Transverse colon (tissue), 4 donors: ENCODE results near the gene ATOH8. TPM values are rescaled to one million over a fixed set of nuclear protein-coding genes. Genes with fewer than 3 reads are reported as not detected.

ENCODE experiments used
- DNase-seq: peaks from one replicate; pipeline ENCODE4 v3.0.0-alpha.2; 2019
- H3K27ac ChIP-seq, 4 donors: fragments of 200-600 bp; sonication (generic); 2 replicates each; pipeline ENCODE4 v1.5.1; 2016 to 2018; ENCODE audit warnings: inconsistent platforms in 4 of 4
- H3K27me3 ChIP-seq: fragments of 200-600 bp; sonication (generic); 2 replicates; pipeline ENCODE4 v1.5.1; 2017; ENCODE audit warnings: inconsistent platforms
- H3K36me3 ChIP-seq, 4 donors: fragments of 200-600 bp; sonication (generic); 2 replicates each; pipeline ENCODE4 v1.5.1; 2017 to 2019; ENCODE audit warnings: inconsistent platforms in 4 of 4
- H3K4me1 ChIP-seq, 4 donors: fragments of 200-600 bp; sonication (generic); 2 replicates each; pipeline ENCODE4 v1.5.1; 2017 to 2020; ENCODE audit warnings: inconsistent platforms in 4 of 4
- H3K4me3 ChIP-seq, 4 donors: fragments of 200-600 bp; sonication (generic); 1 replicate in 1 of 4; 2 replicates in 3 of 4; pipeline versions ENCODE4 v1.5.1 to v1.6.1; 2017 to 2019; ENCODE audit warnings: inconsistent platforms in 4 of 4
- H3K9me3 ChIP-seq, 2 donors: fragments of 200-600 bp; sonication (generic); 2 replicates each; pipeline ENCODE4 v1.5.1; 2017 to 2019; ENCODE audit warnings: inconsistent platforms in 2 of 2
- EP300 ChIP-seq: sonication (generic); formaldehyde crosslinking; IDR thresholded peaks from one replicate; pipeline ENCODE4 v1.6.1; 2017; ENCODE audit warnings: antibody characterized with exemption, low read depth
- POLR2A ChIP-seq: fragments of 450-650 bp; IDR thresholded peaks from one replicate; pipeline ENCODE4 v1.6.1; 2016; ENCODE audit warnings: antibody characterized with exemption, mild to moderate bottlenecking, moderate library complexity
- POLR2AphosphoS5 ChIP-seq, 3 donors: sonication (generic); formaldehyde crosslinking; IDR thresholded peaks; one replicate each; pipeline ENCODE4 v1.6.1; 2016; ENCODE audit warnings: antibody characterized with exemption in 3 of 3
- WGBS, 2 donors: methylation state at CpG; one replicate each; pipeline ENCODE4 v1.1.5; 2018; ENCODE audit warnings: low coverage in 1 of 2; 5-methylcytosine and 5-hydroxymethylcytosine counted together
- in situ Hi-C, 4 donors: fragments of 200-750 bp; cut with MboI; loops; one replicate each; pipeline versions ENCODE4 v1.15.0 to v1.15.1; 2017; ENCODE audit warnings: low sequenced_read_pairs in 3 of 4, low pct_ligation_motif_present in 1 of 4, low pct_unique_long_range_greater_than_20kb in 1 of 4
- intact Hi-C: fragments of 100-400 bp; cut with DNase I; formaldehyde crosslinking; loops from one replicate; pipeline ENCODE4 v1.15.1; 2023; ENCODE audit warnings: low total_unique reads
- total RNA-seq, 4 donors: library from RNA; depleted of rRNA; stranded (reverse); fragments of >200 nt; gene quantifications; one replicate each; pipeline ENCODE4 v1.1.0, GENCODE V29; 2016
- TF ChIP-seq, protein P1 (sequence below), 5 experiments: fragments of 200-600 bp in 3 of 5; fragments of 450-650 bp in 2 of 5; sonication (generic) in 3 of 5; IDR thresholded peaks; 1 replicate in 2 of 5; 2 replicates in 3 of 5; pipeline ENCODE4 v1.5.1; 2016 to 2017; ENCODE audit warnings: antibody characterized with exemption in 5 of 5, inconsistent platforms in 3 of 5, mild to moderate bottlenecking in 2 of 5, moderate library complexity in 1 of 5

ATOH8 gene
- total RNA-seq, 4 donors from 2014 or later = 7.4 to 32.6 (median 14.4) TPM

DNA sequence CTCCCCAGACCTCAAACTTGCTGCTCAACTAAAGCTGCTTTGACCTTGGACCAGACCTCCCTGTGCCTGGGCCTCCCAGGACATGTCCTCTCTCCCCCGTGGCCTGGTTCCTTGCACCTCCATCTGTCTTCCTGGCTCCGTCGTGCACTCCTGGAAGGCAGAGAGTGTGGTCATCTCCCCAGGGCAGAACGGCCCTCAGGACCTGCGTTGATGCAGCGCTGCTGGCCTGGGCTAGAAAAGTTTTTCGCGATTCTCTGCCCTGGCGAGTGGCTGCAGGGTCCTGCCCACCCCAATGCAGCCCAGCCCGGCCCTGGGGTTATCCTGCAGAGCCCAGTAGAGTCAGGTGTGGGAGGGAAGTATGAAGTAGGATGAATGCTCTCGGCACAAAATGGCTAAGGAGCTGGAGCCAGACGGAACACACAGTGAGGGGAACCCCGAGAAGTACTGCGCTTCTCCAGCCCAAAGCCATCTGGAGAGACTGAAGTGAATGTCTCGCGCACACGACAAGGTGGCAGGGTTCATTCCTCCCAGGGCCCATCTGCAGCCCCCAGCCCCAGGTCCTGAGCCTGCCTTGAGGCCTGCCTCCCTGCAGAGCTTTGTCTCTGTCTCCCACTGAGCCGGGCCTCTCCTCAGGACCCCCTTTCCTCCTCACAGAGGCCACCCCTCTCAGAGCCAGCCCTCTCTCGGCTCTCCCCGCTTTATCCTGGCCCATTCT is 41.7 kb downstream of the ATOH8 start:
- Histone ChIP-seq H3K36me3 (no peaks in the 10 kb centered on the region), H3K4me1 (peaks cover 14 to 31% (median 15%) of the 10 kb centered on the region in 4 donors), H3K9me3 (no peaks in the 10 kb centered on the region), H3K27ac (peak overlapping the region in 2 of 4 donors; percentile 28 to 58), H3K27me3 (no peaks in the 10 kb centered on the region), H3K4me3 (no peak overlapping the region)
- in situ Hi-C loops = no loop called here
- DNase-seq = peak; percentile 5
- intact Hi-C loops = loop anchor here (5.0 kb wide), 1 partner anchor 43 kb away; the partner anchor contains the start of gene ATOH8
- WGBS, 2 donors = 87% methylated on average over 20 of the region's 20 CpGs; no CpG with 5 or more reads in 1 of the 2 donors
- TF ChIP-seq EP300 = no peak
- TF ChIP-seq POLR2AphosphoS5 (IDR thresholded peaks at IDR 0.05) = no peak
- TF ChIP-seq, protein P1, sequence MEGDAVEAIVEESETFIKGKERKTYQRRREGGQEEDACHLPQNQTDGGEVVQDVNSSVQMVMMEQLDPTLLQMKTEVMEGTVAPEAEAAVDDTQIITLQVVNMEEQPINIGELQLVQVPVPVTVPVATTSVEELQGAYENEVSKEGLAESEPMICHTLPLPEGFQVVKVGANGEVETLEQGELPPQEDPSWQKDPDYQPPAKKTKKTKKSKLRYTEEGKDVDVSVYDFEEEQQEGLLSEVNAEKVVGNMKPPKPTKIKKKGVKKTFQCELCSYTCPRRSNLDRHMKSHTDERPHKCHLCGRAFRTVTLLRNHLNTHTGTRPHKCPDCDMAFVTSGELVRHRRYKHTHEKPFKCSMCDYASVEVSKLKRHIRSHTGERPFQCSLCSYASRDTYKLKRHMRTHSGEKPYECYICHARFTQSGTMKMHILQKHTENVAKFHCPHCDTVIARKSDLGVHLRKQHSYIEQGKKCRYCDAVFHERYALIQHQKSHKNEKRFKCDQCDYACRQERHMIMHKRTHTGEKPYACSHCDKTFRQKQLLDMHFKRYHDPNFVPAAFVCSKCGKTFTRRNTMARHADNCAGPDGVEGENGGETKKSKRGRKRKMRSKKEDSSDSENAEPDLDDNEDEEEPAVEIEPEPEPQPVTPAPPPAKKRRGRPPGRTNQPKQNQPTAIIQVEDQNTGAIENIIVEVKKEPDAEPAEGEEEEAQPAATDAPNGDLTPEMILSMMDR (IDR thresholded peaks at IDR 0.05) = no peak
- no peak for TF ChIP-seq POLR2A

DNA sequence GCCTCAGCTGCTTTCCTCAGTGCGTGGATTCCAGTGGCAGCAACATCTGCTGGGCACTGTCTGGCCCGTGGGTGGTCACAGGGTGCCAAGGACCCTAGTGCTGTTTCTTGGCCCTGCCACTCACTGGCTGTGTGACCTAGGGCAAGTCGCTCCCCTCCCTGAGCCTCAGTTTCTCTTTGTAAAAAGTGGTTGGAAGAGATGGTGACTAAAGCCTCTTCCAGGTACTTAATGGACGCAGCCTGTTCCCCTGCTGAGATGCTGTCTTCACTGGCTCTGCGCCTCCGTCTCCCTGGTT is 42.2 kb downstream of the ATOH8 start:
- Histone ChIP-seq H3K27me3 (no peaks in the 10 kb centered on the region), H3K4me3 (no peak overlapping the region), H3K27ac (peak overlapping the region in 3 of 4 donors; percentile 5 to 58 (median 28)), H3K36me3 (no peaks in the 10 kb centered on the region), H3K9me3 (no peaks in the 10 kb centered on the region), H3K4me1 (peaks cover 14 to 31% (median 15%) of the 10 kb centered on the region in 4 donors)
- WGBS, 2 donors = 72% methylated on average over 6 of the region's 6 CpGs; no CpG with 5 or more reads in 1 of the 2 donors
- intact Hi-C loops (loop anchor here (5.0 kb wide), 1 partner anchor 44 kb away; the partner anchor contains the start of gene ATOH8), in situ Hi-C loops (no loop called here)
- TF ChIP-seq EP300 (no peak), POLR2A (no peak), POLR2AphosphoS5 (IDR thresholded peaks at IDR 0.05) (no peak)
- TF ChIP-seq, protein P1 (IDR thresholded peaks at IDR 0.05) = no peak
- no peak for DNase-seq

DNA sequence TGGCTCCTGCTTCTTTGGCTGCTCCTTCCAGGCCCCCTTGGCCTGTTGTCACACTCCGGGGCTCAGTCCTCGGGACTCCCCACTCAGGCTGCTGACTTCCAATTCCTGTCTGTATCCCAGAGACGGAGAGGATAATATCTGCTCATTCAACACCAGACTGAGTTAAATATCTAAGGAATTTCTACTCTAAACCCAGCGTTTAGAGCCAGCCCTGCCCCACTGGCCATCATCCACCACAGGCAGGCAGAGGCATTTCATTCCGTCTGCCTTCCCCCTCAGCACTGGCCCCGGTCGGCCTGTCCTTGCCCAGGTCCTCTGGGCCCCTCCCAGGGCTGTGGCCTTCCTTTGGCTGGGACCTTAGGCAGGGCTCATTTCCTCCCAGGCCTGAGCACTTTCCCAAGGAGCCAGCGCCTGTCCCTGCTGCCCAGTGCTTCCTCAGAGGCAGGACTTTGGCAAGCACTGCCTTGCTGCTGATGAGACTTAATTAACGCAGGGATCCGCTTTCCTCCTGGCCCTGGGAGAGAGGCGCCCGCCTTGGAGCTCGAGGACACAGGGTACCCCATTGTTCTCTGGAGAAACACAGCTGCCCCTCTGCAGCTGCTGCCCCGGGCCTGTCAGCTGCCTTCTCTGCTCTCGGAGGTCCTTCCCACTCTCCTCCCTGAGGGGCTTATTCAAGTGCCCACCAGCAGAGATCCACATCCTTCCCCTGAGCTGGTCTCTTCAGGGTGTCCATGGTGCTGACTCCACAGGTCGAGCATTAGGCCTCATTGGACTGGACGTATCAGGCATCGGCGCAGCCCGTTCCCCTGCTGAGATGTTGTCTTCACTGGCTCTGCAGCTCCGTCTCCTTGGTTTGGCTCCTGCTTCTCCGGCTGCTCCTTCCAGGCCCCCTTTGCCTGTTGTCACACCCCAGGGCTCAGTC is 42.8 kb downstream of the ATOH8 start:
- Histone ChIP-seq H3K4me3 (no peak overlapping the region), H3K36me3 (no peaks in the 10 kb centered on the region), H3K27me3 (no peaks in the 10 kb centered on the region), H3K27ac (peak overlapping the region in 3 of 4 donors; percentile 5 to 58 (median 28)), H3K9me3 (no peaks in the 10 kb centered on the region), H3K4me1 (peaks cover 14 to 31% (median 15%) of the 10 kb centered on the region in 4 donors)
- TF ChIP-seq, protein P1 (IDR thresholded peaks at IDR 0.05) = no peak
- TF ChIP-seq EP300 (no peak), POLR2A (no peak)
- intact Hi-C loops (loop anchor here (5.0 kb wide), 1 partner anchor 44 kb away; the partner anchor contains the start of gene ATOH8), in situ Hi-C loops (no loop called here)
- peak; percentile 8 for DNase-seq
- whole genome bisulfite sequencing, 2 donors = 73 to 80% methylated on average over 8 to 22 of the region's 22 CpGs

DNA sequence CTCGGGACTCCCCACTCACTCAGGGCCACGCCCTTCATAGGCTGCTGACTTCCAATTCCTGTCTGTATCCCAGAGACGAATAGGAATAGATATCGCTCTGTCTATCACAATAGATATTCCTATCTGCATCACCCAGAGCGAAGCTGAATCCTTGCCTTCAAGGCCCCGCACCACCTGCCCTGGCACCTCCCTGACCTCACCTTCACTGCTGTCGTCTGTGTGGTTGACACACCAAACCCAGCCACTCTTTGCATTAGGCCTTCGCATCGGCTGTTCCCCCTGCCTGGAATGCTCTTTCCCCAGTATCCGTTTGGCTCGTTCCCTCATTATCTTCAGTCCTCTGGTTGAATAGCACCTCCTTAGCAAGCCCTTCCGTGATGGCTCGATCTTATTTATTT is 43.5 kb downstream of the ATOH8 start:
- TF ChIP-seq EP300 (no peak), POLR2AphosphoS5 (IDR thresholded peaks at IDR 0.05) (no peak), POLR2A (no peak)
- TF ChIP-seq, protein P1 (IDR thresholded peaks at IDR 0.05) = no peak
- Histone ChIP-seq H3K4me3 (no peak overlapping the region), H3K36me3 (no peaks in the 10 kb centered on the region), H3K4me1 (peaks cover 12 to 31% (median 15%) of the 10 kb centered on the region in 4 donors), H3K27ac (peak overlapping the region in 1 of 4 donors; percentile 58), H3K27me3 (no peaks in the 10 kb centered on the region), H3K9me3 (no peaks in the 10 kb centered on the region)
- WGBS, 2 donors = 90 to 92% methylated on average over 12 to 13 of the region's 13 CpGs
- in situ Hi-C loops (no loop called here), intact Hi-C loops (loop anchor here (5.0 kb wide), 1 partner anchor 45 kb away; the partner anchor contains the start of gene ATOH8)
- DNase-seq = peak; percentile 5
